Caco-2 (cell line): ENCODE measurements around the gene SCARF2. TPM values are rescaled to one million over a fixed set of nuclear protein-coding genes. Genes with fewer than 3 reads are reported as not detected.
"Not testable (repeated sequence)": the region's sequence is repeated elsewhere in the genome, so short reads cannot be mapped to it uniquely, and the experiment has no call there.

Source experiments
- BruUV-seq: library from RNA; stranded (reverse); fragments of 400-500 nt; replicated peaks from 2 replicates; lab custom pipeline; 2021; lab: Mats Ljungman, UMichigan
- CTCF ChIA-PET: fragments of 300-600 bp; sonication (Branson Sonifier 250); formaldehyde crosslinking; loops from one replicate; lab custom pipeline; 2022; ENCODE audit warnings: antibody characterized with exemption; lab: Charles Lee
- POLR2A ChIA-PET: fragments of 300-600 bp; sonication (Branson Sonifier 250); formaldehyde crosslinking; loops from one replicate; lab custom pipeline; 2022; ENCODE audit warnings: antibody characterized with exemption; lab: Charles Lee
- DNase-seq, 2 experiments: peaks; one replicate each; pipeline versions ENCODE4 v3.0.0 to v3.0.0-alpha.2; 2020 to 2022
- H3K27me3 ChIP-seq: replicated peaks from 2 replicates; pipeline ENCODE4 v1.6.0; 2011; ENCODE audit warnings: low read length; ENCODE audit not compliant: control insufficient read depth, insufficient read depth
- H3K36me3 ChIP-seq: 2 replicates; pipeline ENCODE4 v1.5.1; 2011; ENCODE audit warnings: low read length; ENCODE audit not compliant: control insufficient read depth, insufficient read depth
- H3K4me1 ChIP-seq: fragments of 250-450 bp; sonication (Bioruptor Pico); 2 replicates; pipeline ENCODE4 v1.5.1; 2020; ENCODE audit warnings: mild to moderate bottlenecking
- H3K4me3 ChIP-seq: 2 replicates; pipeline ENCODE4 v1.5.1; 2011; ENCODE audit warnings: low read depth, mild to moderate bottlenecking, control low read depth, low read length
- H3K9me3 ChIP-seq: fragments of 250-450 bp; sonication (Bioruptor Pico); 2 replicates; pipeline ENCODE4 v1.5.1; 2020; ENCODE audit warnings: mild to moderate bottlenecking, moderate library complexity
- H3K27ac Mint-ChIP-seq: one replicate; pipeline ENCODE4 v1.8.0; 2022; ENCODE audit warnings: mixed read lengths; ENCODE audit not compliant: unreplicated experiment
- H3K27me3 Mint-ChIP-seq: one replicate; pipeline ENCODE4 v1.8.0; 2022; ENCODE audit warnings: mixed read lengths; ENCODE audit not compliant: insufficient read depth, unreplicated experiment
- H3K36me3 Mint-ChIP-seq: one replicate; pipeline ENCODE4 v1.8.0; 2022; ENCODE audit warnings: mild to moderate bottlenecking, mixed read lengths; ENCODE audit not compliant: insufficient read depth, unreplicated experiment
- H3K4me1 Mint-ChIP-seq: one replicate; pipeline ENCODE4 v1.8.0; 2022; ENCODE audit warnings: low read depth, mixed read lengths; ENCODE audit not compliant: unreplicated experiment
- H3K4me3 Mint-ChIP-seq: one replicate; pipeline ENCODE4 v1.8.0; 2022; ENCODE audit warnings: mild to moderate bottlenecking, moderate library complexity, mixed read lengths; ENCODE audit not compliant: unreplicated experiment
- H3K9me3 Mint-ChIP-seq: one replicate; pipeline ENCODE4 v1.8.0; 2022; ENCODE audit warnings: mixed read lengths; ENCODE audit not compliant: unreplicated experiment
- intact Hi-C: fragments of 100-400 bp; cut with micrococcal nuclease; formaldehyde crosslinking; loops from one replicate; pipeline ENCODE4 v1.10.0; 2022; ENCODE audit not compliant: unreplicated experiment
- total RNA-seq: library from RNA; stranded (reverse); gene quantifications from 2 replicates; pipeline ENCODE4 v1.2.3, GENCODE V29; 2022
- TF ChIP-seq, protein P1 (sequence below), 2 experiments: fragments of 200-600 bp in 1 of 2; IDR thresholded peaks; 1 replicate in 1 of 2; 2 replicates in 1 of 2; pipeline versions ENCODE4 v1.5.1 to v1.8.0; 2011 to 2022; ENCODE audit warnings: antibody characterized with exemption in 1 of 2, control low read depth in 1 of 2, inconsistent platforms in 1 of 2, low read depth in 1 of 2, low read length in 1 of 2, mild to moderate bottlenecking in 1 of 2, moderate library complexity in 1 of 2; ENCODE audit not compliant: insufficient read depth in 1 of 2, severe bottlenecking in 1 of 2, unreplicated experiment in 1 of 2

SCARF2 gene
- total RNA-seq, 1 experiment from 2014 or later, result 0.73 TPM

DNA sequence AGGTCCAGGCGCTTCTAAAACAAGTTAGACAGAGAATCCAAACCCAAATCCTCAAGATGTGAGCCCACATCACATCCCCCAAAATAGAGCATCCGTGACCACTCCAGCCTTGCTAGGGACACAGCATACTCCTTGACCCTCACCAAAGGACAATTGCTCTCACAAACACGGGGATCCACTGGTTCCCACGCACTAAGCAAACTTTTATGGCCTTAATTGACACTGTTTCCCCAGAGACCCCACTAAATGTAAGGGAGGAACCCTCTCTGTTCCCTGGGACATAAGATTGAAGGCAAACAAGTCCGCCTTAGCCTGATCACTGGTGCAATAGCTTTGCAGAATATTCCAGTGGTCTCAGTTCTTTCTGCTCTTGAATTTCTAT, 23.6 kb downstream of the SCARF2 start:
- Mint-ChIP-seq H3K4me3 (no peak overlapping the region), H3K36me3 (no peaks in the 10 kb centered on the region), H3K4me1 (no peaks in the 10 kb centered on the region), H3K27ac (no peak overlapping the region), H3K27me3 (no peaks in the 10 kb centered on the region), H3K9me3 (no peaks in the 10 kb centered on the region)
- intact Hi-C loops, result no loop called here
- Histone ChIP-seq H3K27me3 (no peaks in the 10 kb centered on the region), H3K4me1 (no peaks in the 10 kb centered on the region), H3K36me3 (no peaks in the 10 kb centered on the region), H3K9me3 (no peaks in the 10 kb centered on the region), H3K4me3 (no peak overlapping the region)
- ChIA-PET POLR2A (no interaction called here), CTCF (no interaction called here)
- no TSS peak for BruUV-seq
- TF ChIP-seq, protein P1, sequence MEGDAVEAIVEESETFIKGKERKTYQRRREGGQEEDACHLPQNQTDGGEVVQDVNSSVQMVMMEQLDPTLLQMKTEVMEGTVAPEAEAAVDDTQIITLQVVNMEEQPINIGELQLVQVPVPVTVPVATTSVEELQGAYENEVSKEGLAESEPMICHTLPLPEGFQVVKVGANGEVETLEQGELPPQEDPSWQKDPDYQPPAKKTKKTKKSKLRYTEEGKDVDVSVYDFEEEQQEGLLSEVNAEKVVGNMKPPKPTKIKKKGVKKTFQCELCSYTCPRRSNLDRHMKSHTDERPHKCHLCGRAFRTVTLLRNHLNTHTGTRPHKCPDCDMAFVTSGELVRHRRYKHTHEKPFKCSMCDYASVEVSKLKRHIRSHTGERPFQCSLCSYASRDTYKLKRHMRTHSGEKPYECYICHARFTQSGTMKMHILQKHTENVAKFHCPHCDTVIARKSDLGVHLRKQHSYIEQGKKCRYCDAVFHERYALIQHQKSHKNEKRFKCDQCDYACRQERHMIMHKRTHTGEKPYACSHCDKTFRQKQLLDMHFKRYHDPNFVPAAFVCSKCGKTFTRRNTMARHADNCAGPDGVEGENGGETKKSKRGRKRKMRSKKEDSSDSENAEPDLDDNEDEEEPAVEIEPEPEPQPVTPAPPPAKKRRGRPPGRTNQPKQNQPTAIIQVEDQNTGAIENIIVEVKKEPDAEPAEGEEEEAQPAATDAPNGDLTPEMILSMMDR (IDR thresholded peaks at IDR 0.05; ENCODE audit: insufficient read depth in 1 of 2, low read depth in 1 of 2, low read length in 1 of 2, severe bottlenecking in 1 of 2, unreplicated experiment in 1 of 2), result no peak
- DNase-seq, result no peak

DNA sequence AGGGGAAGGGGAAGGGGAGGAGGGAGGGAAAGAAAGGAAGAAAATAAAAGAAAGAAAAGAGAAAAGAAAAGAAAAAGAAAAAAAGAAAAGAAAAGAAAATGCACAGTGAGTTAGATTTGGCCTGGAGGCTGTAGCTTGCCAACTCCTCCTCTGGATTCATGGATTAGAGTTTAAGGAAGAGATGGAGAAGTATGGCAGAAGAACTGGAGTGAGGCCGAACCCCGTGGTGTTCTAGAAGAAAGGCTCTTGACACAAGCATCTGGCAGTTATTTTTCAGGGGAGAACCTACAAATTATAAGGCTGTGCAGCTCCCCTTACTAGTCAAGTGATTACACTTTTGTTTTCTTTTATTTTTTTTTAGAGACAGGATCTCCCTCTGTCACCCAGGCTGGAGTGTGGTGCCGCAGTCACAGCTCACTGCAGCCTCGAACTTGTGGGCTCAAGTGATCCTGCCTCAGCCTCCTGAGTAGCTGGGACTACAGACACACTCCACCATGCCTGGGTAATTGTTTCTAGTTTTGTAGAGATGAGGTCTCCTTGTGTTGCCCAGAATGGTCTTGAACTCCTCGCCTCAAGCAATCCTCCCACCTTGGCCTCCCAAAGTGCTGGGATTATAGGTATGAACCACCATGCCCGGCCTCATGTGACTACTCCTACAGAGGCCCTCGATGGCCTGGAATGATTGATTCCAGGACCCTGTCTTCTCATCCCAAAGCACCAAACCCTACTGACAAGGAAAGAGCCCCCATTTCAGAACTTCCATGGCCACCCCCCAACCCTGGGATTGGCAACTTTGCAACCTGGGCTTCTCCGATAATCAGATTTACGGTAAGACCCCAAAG, 24.2 kb downstream of the SCARF2 start:
- no peak overlapping the region for H3K27ac Mint-ChIP-seq
- intact Hi-C loops, result no loop called here
- H3K36me3 Mint-ChIP-seq, result no peaks in the 10 kb centered on the region
- Histone ChIP-seq H3K4me1 (no peaks in the 10 kb centered on the region), H3K9me3 (no peaks in the 10 kb centered on the region), H3K36me3 (no peaks in the 10 kb centered on the region), H3K4me3 (no peak overlapping the region), H3K27me3 (no peaks in the 10 kb centered on the region)
- TF ChIP-seq, protein P1 (IDR thresholded peaks at IDR 0.05; ENCODE audit: insufficient read depth in 1 of 2, low read depth in 1 of 2, low read length in 1 of 2, severe bottlenecking in 1 of 2, unreplicated experiment in 1 of 2), result no peak
- BruUV-seq, result no TSS peak
- H3K4me3 Mint-ChIP-seq, result no peak overlapping the region
- no peaks in the 10 kb centered on the region for H3K9me3 Mint-ChIP-seq
- no peaks in the 10 kb centered on the region for H3K4me1 Mint-ChIP-seq
- H3K27me3 Mint-ChIP-seq, result no peaks in the 10 kb centered on the region
- POLR2A ChIA-PET, result no interaction called here
- DNase-seq, result no peak
- CTCF ChIA-PET, result no interaction called here

DNA sequence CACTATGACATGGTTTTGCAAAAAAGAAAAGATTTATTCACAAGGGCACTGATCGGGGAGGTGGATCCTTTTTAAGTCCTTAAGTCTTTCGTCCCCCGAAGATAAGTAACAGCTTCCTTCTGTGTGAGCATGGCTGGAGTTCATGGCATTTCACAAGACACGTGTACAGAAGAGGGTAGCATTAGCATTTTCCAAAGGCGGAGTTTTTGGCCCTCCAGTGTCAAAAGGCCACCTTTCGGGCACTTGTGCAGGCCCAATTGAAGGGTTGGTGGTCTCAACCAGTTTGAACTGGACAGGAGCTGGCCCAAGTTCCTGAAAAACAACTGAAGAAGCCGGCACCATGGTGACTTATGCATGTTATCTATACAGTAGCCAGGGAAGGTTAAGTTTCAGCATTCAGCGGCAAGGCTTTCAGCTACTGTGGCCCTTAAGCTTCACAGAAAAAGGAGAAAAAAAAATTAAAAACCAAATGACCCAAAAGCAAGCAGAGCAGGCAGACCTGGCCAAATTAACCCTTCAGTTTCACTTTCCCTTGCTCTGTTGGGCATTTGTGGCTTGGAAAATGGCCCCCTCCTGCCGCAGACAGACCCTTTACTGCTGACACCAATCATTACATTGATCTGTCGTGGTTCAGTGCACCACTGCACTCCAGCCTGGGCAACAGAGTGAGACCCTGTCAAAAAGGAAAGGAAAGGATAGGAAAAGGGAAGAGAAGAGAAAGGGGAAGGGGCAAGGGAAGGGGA, 25.0 kb downstream of the SCARF2 start:
- Histone ChIP-seq H3K4me3 (no peak overlapping the region), H3K36me3 (no peaks in the 10 kb centered on the region), H3K4me1 (no peaks in the 10 kb centered on the region), H3K27me3 (no peaks in the 10 kb centered on the region), H3K9me3 (no peaks in the 10 kb centered on the region)
- no peak overlapping the region for H3K4me3 Mint-ChIP-seq
- no peak for DNase-seq
- TF ChIP-seq, protein P1 (IDR thresholded peaks at IDR 0.05; ENCODE audit: insufficient read depth in 1 of 2, low read depth in 1 of 2, low read length in 1 of 2, severe bottlenecking in 1 of 2, unreplicated experiment in 1 of 2), result no peak
- POLR2A ChIA-PET, result no interaction called here
- no peak overlapping the region for H3K27ac Mint-ChIP-seq
- CTCF ChIA-PET, result no interaction called here
- H3K36me3 Mint-ChIP-seq, result no peaks in the 10 kb centered on the region
- H3K9me3 Mint-ChIP-seq, result no peaks in the 10 kb centered on the region
- no peaks in the 10 kb centered on the region for H3K4me1 Mint-ChIP-seq
- no TSS peak for BruUV-seq
- no peaks in the 10 kb centered on the region for H3K27me3 Mint-ChIP-seq
- intact Hi-C loops, result no loop called here

- H3K27me3 Mint-ChIP-seq, BruUV-seq, H3K36me3 Mint-ChIP-seq, CTCF ChIA-PET, H3K27ac Mint-ChIP-seq, H3K4me3 ChIP-seq, POLR2A ChIA-PET, H3K27me3 ChIP-seq, H3K4me1 ChIP-seq, intact Hi-C loops, H3K9me3 ChIP-seq, H3K4me3 Mint-ChIP-seq, H3K36me3 ChIP-seq, H3K4me1 Mint-ChIP-seq, H3K9me3 Mint-ChIP-seq, DNase-seq: not testable (repeated sequence)
Measured at GRCh38 chr22:20409385-20409784, 28.2 kb downstream of the SCARF2 start.
